ENCODE measurements around the gene ABHD2.
"Not testable (repeated sequence)": the region's sequence is repeated elsewhere in the genome, so short reads cannot be mapped to it uniquely, and the experiment has no call there.

ABHD2 gene

DNA sequence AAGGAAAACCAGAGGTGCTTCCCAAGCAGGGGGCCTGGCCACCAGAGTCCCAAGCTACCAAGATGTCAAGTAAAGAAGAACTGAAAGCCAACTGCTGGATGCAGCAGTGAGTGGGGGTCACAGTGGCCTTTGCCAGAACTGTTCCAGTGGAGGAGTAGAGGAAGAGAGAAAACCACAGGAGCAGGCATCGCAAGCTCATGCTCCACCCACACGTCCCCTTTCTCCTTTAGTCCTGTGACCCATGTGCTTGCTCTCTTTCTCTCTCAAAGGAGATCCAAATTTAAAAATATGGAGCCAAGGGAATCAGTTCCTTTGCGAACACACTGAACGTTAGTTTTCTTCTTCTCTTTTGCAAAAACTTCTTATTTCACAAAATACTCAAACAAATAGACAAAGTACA is 12.4 kb upstream of the ABHD2 start:
- FAIRE-seq, result no peak

DNA sequence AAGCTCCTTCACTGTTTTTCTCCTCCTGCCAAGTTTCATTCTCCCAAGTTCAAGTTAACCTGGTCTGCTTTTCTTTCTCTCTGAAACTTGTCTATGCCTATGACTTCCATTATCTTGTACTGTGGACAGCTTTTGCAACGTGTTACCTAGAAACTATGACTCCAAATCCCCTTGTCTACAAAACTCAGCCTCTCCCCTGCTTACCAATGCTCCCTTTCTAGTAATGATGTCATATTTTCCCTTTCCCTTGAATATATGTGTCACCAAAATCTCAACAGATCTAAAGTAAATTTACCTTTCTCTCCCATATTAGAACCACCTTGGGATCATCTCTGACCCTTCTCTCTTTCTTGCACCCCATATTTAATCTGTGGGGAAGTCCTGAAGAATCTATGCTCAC is 10.5 kb upstream of the ABHD2 start:
- no peak for FAIRE-seq

DNA sequence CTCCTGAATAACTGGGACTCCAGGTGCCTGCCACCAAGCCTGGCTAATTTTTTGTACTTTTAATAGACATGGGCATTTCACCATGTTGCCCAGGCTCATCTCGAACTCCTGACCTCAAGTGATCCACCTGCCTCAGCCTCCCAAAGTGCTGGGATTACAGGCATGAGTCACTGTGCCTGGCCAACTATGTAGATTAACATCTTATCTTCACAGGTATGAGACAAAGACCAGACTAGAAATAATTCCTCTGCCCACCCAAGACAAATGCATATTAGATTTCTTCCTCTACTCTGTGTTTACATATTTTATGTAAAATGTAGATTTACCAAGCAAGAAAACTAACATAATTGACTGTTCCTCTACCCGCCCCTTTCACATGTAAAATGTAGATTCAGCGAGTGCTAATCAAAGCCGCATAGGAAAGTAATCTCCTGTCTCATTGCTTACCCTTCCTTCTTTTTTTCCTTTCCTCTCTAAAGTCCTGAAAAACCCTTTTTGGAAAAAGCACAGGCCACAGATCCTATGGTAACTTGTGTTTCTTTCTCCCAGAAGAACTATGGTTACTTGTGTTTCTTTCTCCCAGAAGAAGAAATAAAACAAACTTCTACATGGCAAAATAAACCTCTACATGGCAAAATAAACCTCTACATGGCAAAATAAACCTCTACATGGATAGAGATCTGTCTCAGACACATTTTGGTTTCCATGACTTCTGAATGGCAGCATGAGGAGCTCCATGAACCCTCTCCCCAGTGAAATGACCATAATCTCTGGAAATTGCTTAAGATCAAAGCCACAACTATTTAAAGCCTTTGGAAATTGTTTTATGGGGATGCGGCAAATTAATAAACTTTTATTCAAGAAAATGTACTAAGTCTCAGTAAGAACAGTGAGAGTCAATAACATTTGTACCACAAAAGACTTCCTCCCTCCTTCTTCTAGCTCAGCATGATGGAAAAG is 9.1 kb upstream of the ABHD2 start:
- FAIRE-seq, result no peak

DNA sequence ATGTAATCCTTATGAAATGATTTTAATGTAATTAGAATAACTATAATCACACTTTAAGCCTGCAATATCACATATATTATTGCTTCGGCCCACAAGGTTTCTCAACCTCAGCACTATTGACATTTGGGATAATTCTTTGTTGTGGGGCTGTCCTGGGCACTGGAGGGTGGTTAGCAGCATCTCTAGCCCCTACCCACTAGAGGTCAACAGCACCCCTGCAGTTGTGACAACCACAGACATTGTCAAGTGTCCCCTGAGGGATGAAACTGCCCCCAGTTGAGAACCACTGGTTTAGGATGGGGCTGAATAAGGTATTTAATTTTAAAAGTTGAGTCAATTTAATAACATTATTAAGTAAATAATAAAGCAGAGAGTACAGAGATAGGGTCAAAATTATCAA is 6.4 kb upstream of the ABHD2 start:
- FAIRE-seq, result no peak

DNA sequence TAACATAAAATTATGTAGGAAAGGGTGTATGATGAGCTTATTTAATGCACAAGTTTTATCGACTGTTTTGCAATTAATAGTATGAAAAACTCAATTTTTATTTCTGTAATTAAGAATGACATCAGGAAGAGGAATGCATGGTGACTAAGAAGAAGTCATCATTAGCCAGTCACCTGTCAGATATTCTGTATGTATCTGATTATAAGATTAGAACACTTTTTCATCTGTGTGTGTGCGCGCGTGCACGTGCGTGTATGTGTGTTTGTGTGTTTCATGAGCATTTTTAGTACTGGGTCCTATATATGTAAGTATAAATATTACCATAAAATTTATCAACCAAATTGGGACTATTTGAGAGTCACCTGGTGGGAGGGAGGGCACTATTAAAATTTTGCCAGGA is 5.0 kb upstream of the ABHD2 start:
- FAIRE-seq, result no peak

DNA sequence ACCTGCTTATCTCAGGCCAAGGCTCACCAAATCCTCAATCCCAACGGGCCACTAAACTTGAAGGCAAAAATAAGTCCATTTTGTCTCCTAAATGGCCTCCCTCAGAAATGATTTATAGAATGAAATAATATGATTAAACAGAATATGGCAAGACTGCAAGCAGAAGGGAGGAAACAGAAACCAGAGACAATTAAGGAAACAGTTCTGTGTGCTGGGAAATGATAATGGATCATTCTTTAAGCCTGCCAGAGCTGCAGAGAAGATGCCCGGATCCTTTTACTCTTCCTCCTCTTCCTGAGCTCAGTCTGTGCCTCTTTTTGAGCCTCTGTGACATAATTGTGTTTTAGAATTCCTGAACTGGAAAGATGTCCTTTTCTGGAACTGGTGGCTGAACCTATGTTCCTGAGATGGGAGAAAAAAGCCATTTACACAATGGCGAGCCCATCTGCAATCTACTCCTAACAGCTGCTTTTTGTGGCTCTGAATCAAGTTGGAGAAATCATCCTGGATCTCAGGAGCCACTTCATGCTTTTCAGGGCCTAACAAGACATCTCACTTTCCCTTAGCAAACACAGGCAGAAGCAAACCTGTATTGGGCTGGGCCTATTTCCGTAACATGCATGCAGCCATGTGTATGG is 2.8 kb upstream of the ABHD2 start:
- no peak for FAIRE-seq

DNA sequence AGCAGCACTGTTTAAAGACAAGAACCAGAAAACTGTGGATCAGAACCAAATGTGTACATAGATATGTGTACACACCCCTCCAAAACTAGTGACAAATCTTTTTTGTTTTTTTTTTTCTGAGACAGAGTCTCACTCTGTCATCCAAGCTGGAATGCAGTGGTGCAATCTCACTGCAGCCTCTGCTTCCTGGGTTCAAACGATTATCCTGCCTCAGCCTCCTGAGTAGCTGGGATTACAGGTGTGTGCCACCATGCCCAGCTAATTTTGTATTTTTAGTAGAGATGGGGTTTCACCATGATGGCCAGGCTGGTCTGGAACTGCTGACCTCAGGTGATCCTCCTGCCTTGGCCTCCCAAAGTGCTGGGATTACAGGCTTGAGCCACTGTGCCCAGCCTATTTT is 2.3 kb upstream of the ABHD2 start:
- FAIRE-seq, result not testable (repeated sequence)

DNA sequence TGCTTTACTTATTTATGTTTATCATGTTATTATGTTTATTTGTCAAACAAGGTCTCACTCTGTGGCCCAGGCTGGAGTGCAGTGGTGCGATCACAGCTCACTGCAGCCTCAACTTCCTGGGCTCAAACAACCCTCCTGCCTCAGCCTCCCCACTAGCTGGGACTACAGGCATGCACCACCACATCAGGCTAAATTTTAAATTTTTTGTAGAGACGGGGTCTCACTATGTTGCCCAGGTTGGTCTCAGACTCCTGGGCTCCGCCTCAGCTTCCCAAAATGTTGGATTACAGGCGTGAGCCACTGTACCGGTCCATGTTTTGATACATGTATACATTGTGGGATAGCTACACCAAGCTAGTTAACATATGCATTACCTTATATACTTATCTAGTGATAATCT is 1.9 kb upstream of the ABHD2 start:
- not testable (repeated sequence) for FAIRE-seq

DNA sequence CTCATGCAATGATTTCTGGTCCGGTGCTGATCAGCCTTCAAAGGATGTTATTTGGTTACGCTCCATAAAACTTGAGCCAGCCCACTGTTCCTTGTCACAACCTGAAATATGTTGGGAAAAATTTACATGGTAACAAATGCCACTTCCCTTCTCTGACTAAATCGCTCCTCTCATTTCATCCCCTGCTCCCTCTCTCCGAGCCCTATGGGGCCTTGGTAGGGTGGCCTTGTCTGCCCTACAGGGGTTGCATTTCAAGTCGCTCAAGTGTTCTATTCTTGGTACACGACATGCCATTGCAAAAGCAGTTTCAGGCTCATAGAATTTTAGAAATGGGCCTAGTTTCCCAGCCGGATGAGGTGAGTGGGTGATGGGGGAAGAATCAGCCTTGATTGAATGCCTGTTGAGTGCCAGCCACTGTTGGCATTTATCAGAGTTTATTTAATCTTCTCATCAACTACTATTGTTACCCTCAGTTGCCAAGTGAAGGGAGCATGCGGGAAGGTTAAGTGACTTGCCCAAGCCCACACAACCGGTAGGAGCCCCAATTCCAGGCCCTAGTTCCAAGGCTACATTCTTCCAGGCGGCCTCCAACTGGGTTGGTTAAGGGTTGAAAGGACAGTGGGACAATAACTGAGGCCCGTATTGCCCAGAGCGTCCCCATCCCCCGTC is 961 bp upstream of the ABHD2 start:
- no peak for FAIRE-seq

DNA sequence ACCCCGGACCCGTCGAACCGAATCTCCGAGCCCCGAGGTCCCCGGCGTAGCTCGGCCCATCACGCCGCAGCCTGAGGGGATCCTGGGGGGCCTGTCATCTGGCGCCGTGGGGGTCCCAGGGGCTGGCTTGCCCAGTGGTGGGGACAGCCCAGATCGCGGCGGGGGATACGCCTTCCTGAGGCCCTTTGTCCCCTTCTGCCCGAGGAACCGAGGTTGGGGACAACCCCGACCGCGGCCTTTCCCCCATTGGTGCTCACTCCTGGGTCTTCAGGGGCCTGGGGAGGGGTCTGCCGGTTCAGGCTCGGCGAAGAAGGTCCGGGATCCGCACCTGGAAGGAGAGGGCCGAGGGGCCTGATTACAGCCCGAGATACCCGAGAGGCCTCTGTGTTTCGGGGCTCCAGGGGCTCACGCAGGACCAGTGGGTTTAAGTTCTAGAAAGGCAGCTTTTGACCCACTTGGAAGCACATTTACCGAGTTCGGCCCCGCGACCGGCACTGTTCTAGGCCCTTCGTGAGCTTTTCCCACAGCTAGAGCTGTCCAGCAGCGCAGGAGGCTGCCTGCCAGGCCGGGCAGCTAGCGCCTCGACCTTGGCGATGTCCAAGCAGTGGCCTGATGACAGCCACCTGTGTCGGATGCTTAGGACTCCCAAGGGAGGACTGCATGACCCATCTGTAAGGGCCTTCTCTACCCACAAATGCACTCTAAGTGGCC is 504 bp downstream of the ABHD2 start:
- no peak for FAIRE-seq

DNA sequence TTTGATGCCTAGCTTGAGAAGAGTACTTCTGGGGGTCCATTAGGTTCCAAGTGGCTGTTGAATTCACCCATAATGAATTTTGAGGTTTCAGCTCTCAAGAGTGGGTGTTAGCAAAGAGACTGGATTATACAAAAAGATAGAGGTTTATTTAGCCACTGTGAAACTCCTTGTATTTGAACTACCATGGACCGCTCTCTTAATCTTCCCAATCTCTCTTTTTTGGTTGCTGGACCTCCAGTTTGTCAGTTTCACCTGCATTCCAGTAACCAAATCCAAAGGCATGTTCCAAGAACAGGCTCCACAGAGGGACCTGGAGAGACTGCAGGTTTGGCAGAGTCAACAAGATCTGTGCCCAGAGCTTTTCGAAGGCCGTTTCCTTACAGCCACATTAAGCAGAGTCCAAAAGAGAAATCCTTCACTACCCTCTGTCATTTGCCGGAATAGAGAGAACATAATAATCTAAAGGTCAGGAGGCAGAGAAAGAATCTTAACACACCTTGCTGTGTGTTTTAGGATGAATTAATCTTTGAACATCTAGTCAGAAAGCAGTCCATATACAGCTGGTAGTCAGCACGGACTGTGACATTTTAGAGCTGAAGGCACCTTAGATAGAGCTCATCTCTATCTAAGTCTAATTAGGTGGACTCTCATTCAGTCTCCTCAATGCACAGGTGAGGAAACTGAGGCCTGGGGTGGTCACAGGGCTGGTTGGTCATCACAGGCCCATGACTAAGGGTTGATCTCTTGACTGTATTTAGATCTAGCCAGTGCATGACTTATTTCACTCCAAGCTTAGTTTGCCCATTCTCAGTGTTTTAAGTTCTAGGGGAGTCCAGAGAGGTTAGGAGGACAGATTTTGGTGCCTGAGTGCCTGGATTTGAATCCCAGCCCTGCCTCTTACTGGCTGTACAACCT is 1.3 kb downstream of the ABHD2 start:
- no peak for FAIRE-seq

DNA sequence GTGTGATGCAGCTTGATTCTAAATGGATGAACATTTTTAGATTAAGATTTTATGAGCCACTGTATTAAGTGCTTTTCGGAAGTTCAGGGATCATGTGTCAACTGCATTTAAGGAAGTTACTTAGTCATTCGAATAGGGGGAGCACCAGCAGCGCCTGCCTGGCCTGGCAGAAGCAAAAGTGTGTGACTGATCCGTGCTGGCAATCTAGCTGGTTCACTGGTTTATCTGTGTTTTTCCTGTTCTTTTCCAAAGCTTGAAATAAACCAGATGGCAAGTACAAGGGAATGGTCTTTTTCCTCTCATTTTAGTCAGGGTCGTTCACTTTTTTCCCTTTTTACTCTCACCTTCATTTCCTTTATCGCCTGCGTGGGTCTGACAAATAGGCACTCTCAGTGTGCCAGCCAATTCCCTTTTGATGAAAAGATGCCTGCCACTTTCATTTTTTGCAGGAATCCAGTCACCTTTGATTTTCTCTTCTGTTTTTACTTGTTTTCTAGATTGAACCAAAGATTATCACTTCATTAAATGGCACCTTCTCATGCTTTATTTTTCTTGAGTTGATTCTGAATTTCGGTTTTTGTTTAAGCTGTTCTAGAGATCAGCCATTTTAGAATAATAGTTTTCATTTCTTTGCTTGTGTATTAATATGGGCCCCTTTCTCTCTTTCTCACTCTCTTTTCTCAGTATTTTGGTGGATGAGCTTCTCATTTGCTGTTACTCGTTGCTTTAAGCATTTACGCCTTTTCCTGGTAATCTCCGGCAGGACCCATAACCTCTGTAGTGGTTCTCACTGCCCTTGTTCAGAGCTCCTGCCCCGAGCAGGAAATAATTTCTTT is 2.8 kb downstream of the ABHD2 start:
- no peak for FAIRE-seq

DNA sequence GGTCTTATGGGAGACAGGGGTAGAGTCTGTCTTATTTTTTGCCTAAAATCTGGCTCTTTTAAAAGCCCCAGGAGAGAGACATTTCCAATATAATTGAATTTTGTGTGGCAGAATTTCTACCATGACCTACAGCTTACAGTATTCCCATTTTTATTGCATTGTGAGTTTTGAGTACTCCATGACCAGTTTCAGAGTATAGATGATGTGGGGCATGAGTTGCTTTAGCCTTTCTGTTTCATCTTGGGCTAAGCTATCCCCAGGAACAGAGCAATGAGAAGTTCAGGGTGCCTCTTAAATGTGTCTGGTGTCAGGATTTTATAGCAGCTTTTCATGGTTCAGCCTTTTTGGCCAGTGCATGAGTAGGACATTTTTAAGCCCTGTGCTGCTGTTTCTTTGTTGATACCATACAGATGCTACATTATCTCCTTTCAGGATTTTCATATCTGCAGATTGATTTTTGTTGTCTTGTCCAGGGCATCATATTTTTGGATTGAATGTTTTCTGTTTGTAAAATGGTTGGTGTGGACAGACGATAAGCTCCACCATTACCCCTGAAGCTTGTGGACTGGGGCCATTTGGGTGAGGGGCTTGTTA is 3.5 kb downstream of the ABHD2 start:
- FAIRE-seq, result no peak

DNA sequence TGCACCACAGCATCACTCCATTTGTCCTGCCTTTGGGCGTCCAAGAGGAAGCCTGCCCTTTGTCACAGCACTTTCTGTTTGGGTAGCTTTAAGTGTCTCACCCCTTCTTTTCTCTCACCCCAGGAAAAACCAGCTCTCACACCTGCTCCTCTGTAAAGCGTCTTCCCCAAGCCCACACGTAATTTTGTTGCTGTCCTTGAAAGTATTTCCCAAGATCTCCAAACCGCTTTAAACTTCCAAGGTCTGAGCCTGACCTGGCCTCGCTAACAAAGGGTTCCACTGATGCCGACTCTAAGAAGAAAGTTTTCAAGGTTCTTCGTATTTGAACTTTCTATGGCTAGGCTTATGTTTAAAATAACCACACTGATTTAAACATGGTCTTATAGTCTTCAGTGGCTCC is 5.3 kb downstream of the ABHD2 start:
- no peak for FAIRE-seq

DNA sequence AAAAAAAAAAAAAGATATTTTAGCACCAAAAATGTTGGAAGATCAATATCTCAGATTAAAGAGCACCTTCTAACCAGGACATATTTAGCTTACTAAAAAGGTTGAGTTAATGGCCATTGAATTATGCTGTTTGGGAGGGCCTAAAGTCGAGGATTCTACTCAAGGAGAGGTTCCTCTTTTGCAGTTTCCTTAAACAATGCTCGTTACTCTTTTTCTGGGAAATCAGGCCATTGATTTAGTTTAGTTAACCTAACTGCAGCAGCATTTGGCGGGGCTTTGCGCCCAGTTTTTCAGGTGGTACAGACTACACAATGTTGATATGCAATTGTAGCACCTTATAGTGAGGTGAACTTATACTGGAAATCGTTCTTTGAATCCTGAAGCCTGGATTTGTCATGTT is 6.8 kb downstream of the ABHD2 start:
- FAIRE-seq, result no peak

DNA sequence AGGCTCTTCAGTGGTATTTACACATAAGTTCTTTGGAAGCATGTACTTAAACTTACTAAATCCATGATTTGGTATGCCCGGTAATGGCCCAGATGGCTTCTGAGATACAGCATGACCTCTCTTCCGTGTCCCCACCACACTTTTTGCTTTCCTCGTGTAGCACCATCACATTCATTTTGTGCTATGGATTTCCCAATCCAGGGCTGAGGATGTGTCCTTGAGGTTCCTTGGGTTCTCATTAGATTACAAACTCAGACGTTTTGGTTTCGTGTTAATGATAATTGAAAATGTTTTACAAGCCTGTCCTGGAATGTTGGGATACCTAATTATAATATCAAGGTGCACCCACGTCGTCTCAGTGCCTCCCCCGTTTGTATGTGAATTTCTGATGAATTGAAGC is 7.3 kb downstream of the ABHD2 start:
- FAIRE-seq, result no peak

DNA sequence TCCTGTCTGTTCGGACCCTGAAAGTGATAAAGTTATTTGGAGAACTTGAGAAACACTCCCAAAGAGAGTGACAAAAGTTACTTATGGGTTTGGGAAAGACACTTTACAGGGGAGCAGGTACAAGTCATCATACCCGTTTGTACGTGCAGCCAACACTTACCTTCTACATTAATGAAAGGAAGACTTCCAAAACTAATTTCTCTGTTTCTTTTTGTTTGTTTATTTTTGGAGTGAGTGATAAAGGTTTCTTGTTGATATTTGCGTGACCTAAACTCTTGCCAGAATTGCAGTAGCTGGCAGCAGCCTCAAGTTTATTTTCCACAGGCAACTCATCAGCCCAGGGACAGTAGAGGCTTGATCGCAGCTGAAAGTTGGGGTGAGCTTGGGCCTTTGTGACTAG is 8.4 kb downstream of the ABHD2 start:
- no peak for FAIRE-seq

DNA sequence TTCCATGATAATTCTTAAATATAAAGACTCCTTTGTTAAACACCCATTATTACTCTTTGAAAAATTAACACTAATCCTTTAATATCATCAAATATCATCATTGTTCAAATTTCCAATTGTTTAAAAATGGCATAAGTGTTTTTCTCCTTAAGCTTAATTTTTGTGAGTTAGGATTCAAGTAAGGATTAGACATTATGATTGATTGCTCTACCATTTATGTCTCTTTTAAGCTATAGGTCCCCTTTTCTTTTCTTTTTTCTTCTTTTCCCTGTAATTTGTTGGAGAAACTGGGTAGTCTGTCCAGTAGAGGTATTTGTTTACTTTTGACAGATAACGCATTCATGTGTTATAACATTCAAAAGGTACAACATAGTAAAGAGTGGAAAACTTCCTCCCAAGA is 9.1 kb downstream of the ABHD2 start:
- FAIRE-seq, result no peak

DNA sequence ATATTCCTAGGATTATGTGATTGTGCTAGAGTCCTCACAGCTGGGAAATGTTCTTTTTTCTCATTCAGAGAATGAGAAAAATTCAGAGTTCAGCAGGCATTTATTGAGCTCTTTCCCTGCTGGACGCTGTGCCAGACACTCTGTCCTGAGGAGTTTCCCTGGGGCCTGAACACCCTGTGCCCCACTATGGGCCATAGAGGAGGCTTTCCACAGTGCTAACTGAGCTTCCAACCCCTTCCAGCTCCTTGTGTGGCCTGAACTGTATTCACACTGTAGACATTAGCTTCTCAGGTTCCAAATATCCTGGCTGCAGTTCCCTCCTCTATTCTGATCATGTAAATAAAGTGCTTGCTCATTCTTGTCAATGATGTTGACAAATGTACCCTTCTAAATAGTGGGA is 10.0 kb downstream of the ABHD2 start:
- FAIRE-seq, result no peak

DNA sequence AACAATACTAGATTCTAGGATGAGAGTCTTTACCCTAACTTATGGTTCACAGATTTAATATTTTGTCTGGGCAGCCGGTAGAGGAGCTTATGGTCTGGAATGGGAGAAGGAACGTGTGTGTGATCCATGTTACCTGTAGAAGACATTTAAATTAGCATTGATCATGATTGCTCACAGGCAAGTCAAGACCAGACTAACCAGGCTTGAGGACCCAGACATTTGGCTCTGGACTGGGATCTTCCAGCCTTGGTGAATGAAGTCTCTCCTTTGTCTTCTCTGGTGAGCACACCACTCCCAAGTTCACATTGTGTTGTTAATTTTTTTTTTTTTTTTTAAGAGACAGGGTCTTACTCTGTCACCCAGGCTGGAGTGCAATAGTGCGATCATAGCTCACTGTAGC is 11.7 kb downstream of the ABHD2 start:
- no peak for FAIRE-seq

Data from colon (tissue), 2 donors.